ENCODE results near the gene SCGB1D4. TPM values are rescaled to one million over a fixed set of nuclear protein-coding genes. Genes with fewer than 3 reads are reported as not detected.

SCGB1D4 gene
- total and polyA plus RNA-seq, 2 of the 4 experiments (the other 2 are of a cell fraction) = not detected

- no peak for TF ChIP-seq POLR2A (IDR thresholded peaks at IDR 0.05; ENCODE audit: low read depth, low read length)
Observed at GRCh38 chr11:62324731-62325556, 26.1 kb upstream of the SCGB1D4 start (continued).

GRCh38 chr11:62322524-62322923 is 23.6 kb upstream of the SCGB1D4 start:
- Histone ChIP-seq H3K23ac (ENCODE audit: low read depth, low read length) (no peak overlapping the region), H4K5ac (ENCODE audit: low read depth, low read length) (no peak overlapping the region), H3K4me3 (ENCODE audit: insufficient read depth, low read depth, low read length) (no peak overlapping the region), H3K36me3 (ENCODE audit: control insufficient read depth, insufficient read depth, low read length) (no peaks in the 10 kb centered on the region), H3K27me3 (ENCODE audit: control insufficient read depth, insufficient read depth, low read length) (peaks cover 16% of the 10 kb centered on the region), H3K18ac (ENCODE audit: low read depth, low read length) (no peak overlapping the region), H2BK120ac (ENCODE audit: low read depth, low read length) (no peak overlapping the region), H4K20me1 (ENCODE audit: insufficient read depth, low read length) (no peaks in the 10 kb centered on the region), H3K9me1 (ENCODE audit: insufficient read depth, low read length) (no peaks in the 10 kb centered on the region), H2AK5ac (ENCODE audit: low read depth, low read length) (no peak overlapping the region), H3K56ac (ENCODE audit: extremely low read depth, insufficient read depth, low read length) (no peak overlapping the region), H2BK15ac (ENCODE audit: low read depth, low read length) (no peak overlapping the region), H2AFZ (replicated peaks; ENCODE audit: low read length, poor library complexity) (no peak overlapping the region), H2BK20ac (ENCODE audit: low read depth, low read length) (no peak overlapping the region), H2AK9ac (replicated peaks; ENCODE audit: low read depth, low read length, poor library complexity) (no peak overlapping the region), H3K4ac (ENCODE audit: low read depth, low read length) (no peak overlapping the region), H3K4me1 (ENCODE audit: control insufficient read depth, insufficient read depth, low read length) (no peaks in the 10 kb centered on the region), H3K4me2 (ENCODE audit: low read depth, low read length) (no peak overlapping the region), H3K79me1 (ENCODE audit: low read depth in 1 of 2, low read length in 2 of 2) (no peaks in the 10 kb centered on the region), H3K27ac (ENCODE audit: insufficient read depth, low read length) (no peak overlapping the region), H3K9me3 (ENCODE audit: control insufficient read depth, insufficient read depth, low read length) (no peaks in the 10 kb centered on the region), H4K91ac (ENCODE audit: insufficient read depth, low read depth, low read length) (no peak overlapping the region), H2BK5ac (ENCODE audit: low read depth, low read length, poor library complexity, severe bottlenecking) (no peak overlapping the region), H3K14ac (replicated peaks; ENCODE audit: low read depth, low read length) (no peak overlapping the region), H3K9ac (ENCODE audit: low read depth, low read length) (no peak overlapping the region), H4K8ac (ENCODE audit: low read depth in 2 of 2, low read length in 2 of 2) (no peak overlapping the region)
- in situ Hi-C loops (cut with MboI; ENCODE audit: low sequenced_read_pairs) = loop anchor here (25.0 kb wide), 1 partner anchor 460 kb away; no protein-coding TSS in a partner anchor
- no peak for TF ChIP-seq RAD21 (IDR thresholded peaks at IDR 0.05; ENCODE audit: low read length)
- TF ChIP-seq USF2 (IDR thresholded peaks at IDR 0.05; ENCODE audit: low read depth, low read length) = no peak
- no peak for TF ChIP-seq CHD1 (IDR thresholded peaks at IDR 0.05; ENCODE audit: low read depth, low read length)
- TF ChIP-seq CTCF (conservative IDR thresholded peaks at IDR 0.05; ENCODE audit: low read depth, low read length) = no peak
- TF ChIP-seq ELK1 (IDR thresholded peaks at IDR 0.05; ENCODE audit: borderline replicate concordance, low read depth, low read length) = no peak
- TF ChIP-seq POLR2A (IDR thresholded peaks at IDR 0.05; ENCODE audit: low read depth, low read length) = no peak
- POLR2A ChIA-PET (ENCODE audit: unreplicated experiment) = no interaction called here
- no peak for DNase-seq
- CTCF ChIA-PET = interaction anchor here (0.5 kb wide), 1 partner anchor 87 kb away, joined by 5 read pairs; no protein-coding TSS in a partner anchor
- dilution Hi-C loops (cut with HindIII; ENCODE audit: low sequenced_read_pairs, unreplicated experiment) = no loop called here
- ATAC-seq (ENCODE audit: low read depth) = no peak
- BruUV-seq (replicated peaks) = no TSS peak
- whole genome bisulfite sequencing, 2 experiments (ENCODE audit: extremely low coverage in 2 of 2, insufficient read length in 1 of 2) = 0% methylated on average over 1 of the region's 2 CpGs; no CpG with 5 or more reads in 1 of the 2 experiments
- intact Hi-C loops (cut with micrococcal nuclease) = no loop called here
